NB4 (cell line): Measurements from ENCODE around the gene MYT1.

Experiments used
- CTCF ChIP-seq: IDR thresholded peaks from one replicate; pipeline ENCODE4 v1.5.1; 2012; ENCODE audit warnings: low read depth, low read length
- MYC ChIP-seq: IDR thresholded peaks from 2 replicates; pipeline ENCODE4 v1.6.1; 2011; ENCODE audit warnings: low read depth, low read length
- POLR2A ChIP-seq: IDR thresholded peaks from 2 replicates; pipeline ENCODE4 v1.6.1; 2011; ENCODE audit warnings: mild to moderate bottlenecking; ENCODE audit not compliant: insufficient read length; ENCODE audit errors: extremely low read depth
- TF ChIP-seq, protein P1 (sequence below): IDR thresholded peaks from 2 replicates; pipeline ENCODE4 v1.6.1; 2011; ENCODE audit warnings: low read depth, low read length

- TF ChIP-seq CTCF (no peak), POLR2A (no peak), MYC (no peak)
- TF ChIP-seq, protein P1, sequence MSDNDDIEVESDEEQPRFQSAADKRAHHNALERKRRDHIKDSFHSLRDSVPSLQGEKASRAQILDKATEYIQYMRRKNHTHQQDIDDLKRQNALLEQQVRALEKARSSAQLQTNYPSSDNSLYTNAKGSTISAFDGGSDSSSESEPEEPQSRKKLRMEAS, result peak; percentile 51; the same call in 1 of the 2 replicates
Observed at GRCh38 chr20:64192406-64192805, 28.2 kb downstream of the MYT1 start.
